Measurements from ENCODE around the gene CTSE.

DNA sequence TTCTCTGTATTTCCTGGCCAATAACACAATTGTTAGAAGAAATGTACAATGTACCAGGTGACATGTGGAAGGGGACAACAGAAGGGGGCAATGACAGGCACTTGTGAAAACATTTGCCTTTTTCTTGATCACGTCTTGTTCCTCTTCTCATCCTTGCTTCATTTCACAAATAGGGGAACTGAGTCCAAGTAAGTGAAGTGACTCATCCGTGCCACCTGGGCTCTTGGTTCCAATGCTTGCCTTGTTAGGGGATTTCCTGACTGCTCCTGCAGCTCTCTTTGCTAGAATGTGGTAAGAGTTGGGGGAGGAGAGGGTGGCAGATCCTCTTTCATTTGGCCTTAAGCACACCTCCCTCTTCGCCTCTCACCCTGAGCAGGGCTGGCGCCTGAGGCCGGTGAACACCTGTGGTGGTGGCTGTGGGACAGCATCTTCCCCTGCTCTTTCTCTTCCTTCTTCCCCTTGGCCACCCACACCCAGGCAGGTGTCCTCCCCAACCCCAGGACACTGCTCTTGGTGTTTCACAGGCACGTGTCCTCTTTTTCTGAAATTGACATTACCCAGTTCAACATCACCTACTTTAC is 27.1 kb upstream of the CTSE start:
- TF ChIP-seq YY1 (IDR thresholded peaks at IDR 0.05; ENCODE audit: insufficient read depth, insufficient replicate concordance, low read depth, low read length), result no peak
- TF ChIP-seq ZNF232 (CRISPR knock-in tag; IDR thresholded peaks at IDR 0.05; ENCODE audit: borderline replicate concordance), result no peak
- no peak for TF ChIP-seq ZNF446 (CRISPR knock-in tag; IDR thresholded peaks at IDR 0.05)
- no peak for TF ChIP-seq EED (CRISPR knock-in tag; IDR thresholded peaks at IDR 0.05)
- TF ChIP-seq, protein P1, sequence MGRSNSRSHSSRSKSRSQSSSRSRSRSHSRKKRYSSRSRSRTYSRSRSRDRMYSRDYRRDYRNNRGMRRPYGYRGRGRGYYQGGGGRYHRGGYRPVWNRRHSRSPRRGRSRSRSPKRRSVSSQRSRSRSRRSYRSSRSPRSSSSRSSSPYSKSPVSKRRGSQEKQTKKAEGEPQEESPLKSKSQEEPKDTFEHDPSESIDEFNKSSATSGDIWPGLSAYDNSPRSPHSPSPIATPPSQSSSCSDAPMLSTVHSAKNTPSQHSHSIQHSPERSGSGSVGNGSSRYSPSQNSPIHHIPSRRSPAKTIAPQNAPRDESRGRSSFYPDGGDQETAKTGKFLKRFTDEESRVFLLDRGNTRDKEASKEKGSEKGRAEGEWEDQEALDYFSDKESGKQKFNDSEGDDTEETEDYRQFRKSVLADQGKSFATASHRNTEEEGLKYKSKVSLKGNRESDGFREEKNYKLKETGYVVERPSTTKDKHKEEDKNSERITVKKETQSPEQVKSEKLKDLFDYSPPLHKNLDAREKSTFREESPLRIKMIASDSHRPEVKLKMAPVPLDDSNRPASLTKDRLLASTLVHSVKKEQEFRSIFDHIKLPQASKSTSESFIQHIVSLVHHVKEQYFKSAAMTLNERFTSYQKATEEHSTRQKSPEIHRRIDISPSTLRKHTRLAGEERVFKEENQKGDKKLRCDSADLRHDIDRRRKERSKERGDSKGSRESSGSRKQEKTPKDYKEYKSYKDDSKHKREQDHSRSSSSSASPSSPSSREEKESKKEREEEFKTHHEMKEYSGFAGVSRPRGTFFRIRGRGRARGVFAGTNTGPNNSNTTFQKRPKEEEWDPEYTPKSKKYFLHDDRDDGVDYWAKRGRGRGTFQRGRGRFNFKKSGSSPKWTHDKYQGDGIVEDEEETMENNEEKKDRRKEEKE (IDR thresholded peaks at IDR 0.05), result no peak
- TF ChIP-seq, protein P2, sequence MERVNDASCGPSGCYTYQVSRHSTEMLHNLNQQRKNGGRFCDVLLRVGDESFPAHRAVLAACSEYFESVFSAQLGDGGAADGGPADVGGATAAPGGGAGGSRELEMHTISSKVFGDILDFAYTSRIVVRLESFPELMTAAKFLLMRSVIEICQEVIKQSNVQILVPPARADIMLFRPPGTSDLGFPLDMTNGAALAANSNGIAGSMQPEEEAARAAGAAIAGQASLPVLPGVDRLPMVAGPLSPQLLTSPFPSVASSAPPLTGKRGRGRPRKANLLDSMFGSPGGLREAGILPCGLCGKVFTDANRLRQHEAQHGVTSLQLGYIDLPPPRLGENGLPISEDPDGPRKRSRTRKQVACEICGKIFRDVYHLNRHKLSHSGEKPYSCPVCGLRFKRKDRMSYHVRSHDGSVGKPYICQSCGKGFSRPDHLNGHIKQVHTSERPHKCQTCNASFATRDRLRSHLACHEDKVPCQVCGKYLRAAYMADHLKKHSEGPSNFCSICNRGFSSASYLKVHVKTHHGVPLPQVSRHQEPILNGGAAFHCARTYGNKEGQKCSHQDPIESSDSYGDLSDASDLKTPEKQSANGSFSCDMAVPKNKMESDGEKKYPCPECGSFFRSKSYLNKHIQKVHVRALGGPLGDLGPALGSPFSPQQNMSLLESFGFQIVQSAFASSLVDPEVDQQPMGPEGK (CRISPR knock-in tag; IDR thresholded peaks at IDR 0.05), result no peak

Measured in HepG2 (cell line).